ENCODE results near the gene CALML5. TPM values are rescaled to one million over a fixed set of nuclear protein-coding genes. Genes with fewer than 3 reads are reported as not detected.

CALML5 gene
- total and polyA plus RNA-seq, 2 experiments from 2014 or later, result not detected

- no peaks in the 10 kb centered on the region for H3K9me3 ChIP-seq (ENCODE audit: low read depth)
- H3K27me3 ChIP-seq (replicated peaks; ENCODE audit: insufficient read depth), result no peaks in the 10 kb centered on the region
- H3K27ac ChIP-seq, result no peak overlapping the region
- TF ChIP-seq EZH2 (IDR thresholded peaks at IDR 0.05; ENCODE audit: insufficient read depth, poor library complexity, severe bottlenecking) (no peak), EZH2phosphoT487 (IDR thresholded peaks at IDR 0.05; ENCODE audit: insufficient read depth, low read depth) (no peak)
- H2AFZ ChIP-seq, result no peak overlapping the region
- WGBS, 2 experiments (ENCODE audit: low coverage in 1 of 2, low lambda C conversion rate in 2 of 2, missing lambda C conversion rate in 2 of 2), result 79 to 81% methylated on average over 29 to 32 of the region's 34 CpGs
- H3K9ac ChIP-seq, result no peak overlapping the region
- no peaks in the 10 kb centered on the region for H4K20me1 ChIP-seq (ENCODE audit: insufficient read depth)
- H3K4me2 ChIP-seq (ENCODE audit: unreplicated experiment), result no peak overlapping the region
- no peaks in the 10 kb centered on the region for H3K4me1 ChIP-seq (ENCODE audit: insufficient read depth)
- in situ Hi-C loops (cut with MboI), result no loop called here
- H3F3A ChIP-seq (ENCODE audit: insufficient read depth), result no peaks in the 10 kb centered on the region
- H3K79me2 ChIP-seq (ENCODE audit: insufficient read depth), result no peaks in the 10 kb centered on the region
- H3K36me3 ChIP-seq (ENCODE audit: low read depth), result no peaks in the 10 kb centered on the region
- H3K4me3 ChIP-seq, result no peak overlapping the region
- DNase-seq, result no peak
- no peaks in the 10 kb centered on the region for H3K9me2 ChIP-seq (ENCODE audit: insufficient read depth)
Measured at GRCh38 chr10:5525561-5526341, 26.4 kb upstream of the CALML5 start.

DNA sequence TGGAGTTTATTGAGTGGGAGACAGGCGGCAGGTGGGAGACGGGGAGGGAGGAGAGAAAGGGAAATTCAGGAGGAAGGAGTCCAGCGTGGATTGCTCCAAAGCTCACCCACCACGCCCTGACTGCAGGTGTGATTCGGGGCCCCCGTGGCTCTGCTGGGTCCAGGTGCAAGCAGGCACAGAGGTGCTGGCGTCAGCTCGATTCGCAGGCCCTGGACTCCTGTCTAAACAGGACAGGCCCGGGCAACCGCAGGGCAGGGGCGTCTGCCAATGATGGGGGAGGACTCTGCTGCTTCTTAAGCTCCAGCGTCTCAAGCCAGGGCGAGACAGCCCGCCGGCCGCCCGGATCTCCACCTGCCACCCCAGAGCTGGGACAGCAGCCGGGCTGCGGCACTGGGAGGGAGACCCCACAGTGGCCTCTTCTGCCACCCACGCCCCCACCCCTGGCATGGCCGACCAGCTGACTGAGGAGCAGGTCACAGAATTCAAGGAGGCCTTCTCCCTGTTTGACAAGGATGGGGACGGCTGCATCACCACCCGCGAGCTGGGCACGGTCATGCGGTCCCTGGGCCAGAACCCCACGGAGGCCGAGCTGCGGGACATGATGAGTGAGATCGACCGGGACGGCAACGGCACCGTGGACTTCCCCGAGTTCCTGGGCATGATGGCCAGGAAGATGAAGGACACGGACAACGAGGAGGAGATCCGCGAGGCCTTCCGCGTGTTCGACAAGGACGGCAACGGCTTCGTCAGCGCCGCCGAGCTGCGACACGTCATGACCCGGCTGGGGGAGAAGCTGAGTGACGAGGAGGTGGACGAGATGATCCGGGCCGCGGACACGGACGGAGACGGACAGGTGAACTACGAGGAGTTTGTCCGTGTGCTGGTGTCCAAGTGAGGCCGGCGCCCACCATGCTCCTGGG is 25.5 kb upstream of the CALML5 start, which contains the start of gene CALML3:
TSS of gene CALML3 (plus strand) at position 321 of the 920 bp plus-strand sequence. CDS start at position 446, 125 bp downstream.
- WGBS, 2 experiments (ENCODE audit: low coverage in 1 of 2, low lambda C conversion rate in 2 of 2, missing lambda C conversion rate in 2 of 2), result 86 to 87% methylated on average over 61 to 63 of the region's 64 CpGs

DNA sequence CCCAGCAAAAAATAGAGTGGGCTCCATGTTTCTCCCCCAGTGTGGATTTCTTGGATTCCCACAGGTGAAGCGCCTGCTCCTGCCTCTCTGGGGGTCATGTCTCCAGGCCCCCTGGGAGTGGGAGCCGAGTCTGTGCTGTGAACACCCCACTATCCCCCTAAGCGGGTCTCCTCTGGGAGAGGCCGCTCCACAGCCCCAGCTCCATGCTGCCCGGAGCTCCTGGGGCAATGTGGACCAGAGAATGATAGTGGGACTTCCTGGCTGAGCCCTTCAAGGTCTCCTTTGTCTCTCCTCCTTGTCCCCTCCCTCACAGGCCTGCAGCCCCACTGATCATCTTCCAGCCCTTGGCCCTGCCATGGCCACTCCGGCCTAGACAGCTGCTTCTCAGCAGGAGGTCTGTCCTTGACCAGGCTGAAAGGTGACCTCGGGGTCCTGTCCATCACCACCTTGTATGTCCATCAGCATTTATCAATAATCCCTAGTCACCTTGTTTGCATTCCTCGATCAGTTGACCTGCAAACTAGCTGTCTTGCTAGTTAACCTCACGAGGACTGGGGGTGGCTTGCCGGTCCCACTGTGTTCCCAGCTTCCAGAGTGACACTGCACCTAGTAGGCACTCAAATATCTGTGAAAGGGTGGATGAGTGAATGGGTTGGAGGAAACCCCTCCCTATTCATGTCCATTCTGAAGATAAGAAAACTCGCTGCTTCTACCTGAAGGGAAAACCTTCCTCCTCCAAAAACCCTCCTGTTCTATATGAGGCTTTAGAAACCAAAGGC is 24.6 kb upstream of the CALML5 start:
- Histone ChIP-seq H3K9ac (no peak overlapping the region), H2AFZ (no peak overlapping the region), H3F3A (ENCODE audit: insufficient read depth) (no peaks in the 10 kb centered on the region), H3K4me2 (ENCODE audit: unreplicated experiment) (no peak overlapping the region), H3K79me2 (ENCODE audit: insufficient read depth) (no peaks in the 10 kb centered on the region), H4K20me1 (ENCODE audit: insufficient read depth) (no peaks in the 10 kb centered on the region), H3K4me1 (ENCODE audit: insufficient read depth) (no peaks in the 10 kb centered on the region), H3K4me3 (no peak overlapping the region), H3K27ac (no peak overlapping the region), H3K36me3 (ENCODE audit: low read depth) (no peaks in the 10 kb centered on the region), H3K27me3 (replicated peaks; ENCODE audit: insufficient read depth) (no peaks in the 10 kb centered on the region), H3K9me2 (ENCODE audit: insufficient read depth) (no peaks in the 10 kb centered on the region), H3K9me3 (ENCODE audit: low read depth) (no peaks in the 10 kb centered on the region)
- 83 to 84% methylated on average over 11 of the region's 11 CpGs for whole genome bisulfite sequencing, 2 experiments (ENCODE audit: low coverage in 1 of 2, low lambda C conversion rate in 2 of 2, missing lambda C conversion rate in 2 of 2)
- no peak for DNase-seq
- in situ Hi-C loops (cut with MboI), result no loop called here
- TF ChIP-seq EZH2phosphoT487 (IDR thresholded peaks at IDR 0.05; ENCODE audit: insufficient read depth, low read depth), result no peak
- TF ChIP-seq EZH2 (IDR thresholded peaks at IDR 0.05; ENCODE audit: insufficient read depth, poor library complexity, severe bottlenecking), result no peak

More for the DNA sequence above, 25.5 kb upstream of the CALML5 start, which contains the start of gene CALML3:
- no peak for DNase-seq
- Histone ChIP-seq H3K9ac (no peak within 1 kb of the TSS), H3K79me2 (ENCODE audit: insufficient read depth) (no peaks in the 10 kb centered on the region), H3K9me3 (ENCODE audit: low read depth) (no peaks in the 10 kb centered on the region), H3K4me1 (ENCODE audit: insufficient read depth) (no peaks in the 10 kb centered on the region), H3F3A (ENCODE audit: insufficient read depth) (no peaks in the 10 kb centered on the region), H2AFZ (no peak within 1 kb of the TSS), H4K20me1 (ENCODE audit: insufficient read depth) (no peaks in the 10 kb centered on the region), H3K4me3 (no peak within 1 kb of the TSS), H3K27me3 (replicated peaks; ENCODE audit: insufficient read depth) (no peaks in the 10 kb centered on the region), H3K36me3 (ENCODE audit: low read depth) (no peaks in the 10 kb centered on the region), H3K27ac (no peak within 1 kb of the TSS), H3K4me2 (ENCODE audit: unreplicated experiment) (no peak within 1 kb of the TSS), H3K9me2 (ENCODE audit: insufficient read depth) (no peaks in the 10 kb centered on the region)
- TF ChIP-seq EZH2 (IDR thresholded peaks at IDR 0.05; ENCODE audit: insufficient read depth, poor library complexity, severe bottlenecking) (no peak), EZH2phosphoT487 (IDR thresholded peaks at IDR 0.05; ENCODE audit: insufficient read depth, low read depth) (no peak)
- in situ Hi-C loops (cut with MboI), result no loop called here
